ENCODE measurements around the gene CLDND2.
"Not testable (repeated sequence)": the region's sequence is repeated elsewhere in the genome, so short reads cannot be mapped to it uniquely, and the experiment has no call there.

CLDND2 gene

DNA sequence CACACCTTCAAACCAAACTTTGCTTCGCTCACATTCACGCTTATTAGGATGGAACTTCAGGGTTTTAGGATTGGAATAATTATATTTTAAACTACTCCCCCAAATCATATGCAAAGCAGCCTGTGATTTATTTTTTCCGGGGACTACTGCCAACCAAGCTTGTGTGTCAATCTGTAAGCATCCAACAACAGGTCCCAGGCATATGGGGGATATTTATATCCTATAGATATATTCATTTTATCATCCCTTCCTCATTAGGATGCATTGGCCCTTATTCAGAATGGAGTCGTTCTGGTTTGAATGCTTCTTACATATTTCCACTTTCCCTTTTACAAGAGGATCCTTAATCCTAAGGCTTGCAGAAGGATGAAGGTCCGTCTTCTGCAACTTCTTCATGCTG, 30.4 kb upstream of the CLDND2 start:
- FAIRE-seq (no peak), DNase-seq (ENCODE audit: insufficient read length, low spot score) (no peak)
- no peak for TF ChIP-seq POLR2A (IDR thresholded peaks at IDR 0.05; ENCODE audit: low read depth, low read length)
- TF ChIP-seq POLR2AphosphoS5 (IDR thresholded peaks at IDR 0.05; ENCODE audit: low read depth, low read length), result no peak
- TF ChIP-seq POU2F2 (IDR thresholded peaks at IDR 0.05; ENCODE audit: low read depth, low read length), result no peak
- TF ChIP-seq PAX5 (IDR thresholded peaks at IDR 0.05; ENCODE audit: insufficient read depth, low read length, severe bottlenecking), result no peak
- TF ChIP-seq SPI1 (IDR thresholded peaks at IDR 0.05; ENCODE audit: low read depth, low read length), result no peak
- no peak for TF ChIP-seq TAF1 (IDR thresholded peaks at IDR 0.05; ENCODE audit: low read depth, low read length)

GRCh38 chr19:51398096-51398704, 29.4 kb upstream of the CLDND2 start:
- FAIRE-seq (peak; percentile 77), DNase-seq (ENCODE audit: insufficient read length, low spot score) (no peak)
- TF ChIP-seq PAX5 (IDR thresholded peaks at IDR 0.05; ENCODE audit: insufficient read depth, low read length, severe bottlenecking), result no peak
- no peak for TF ChIP-seq TAF1 (IDR thresholded peaks at IDR 0.05; ENCODE audit: low read depth, low read length)
- TF ChIP-seq SPI1 (IDR thresholded peaks at IDR 0.05; ENCODE audit: low read depth, low read length), result no peak
- TF ChIP-seq POLR2A (IDR thresholded peaks at IDR 0.05; ENCODE audit: low read depth, low read length), result no peak
- TF ChIP-seq POLR2AphosphoS5 (IDR thresholded peaks at IDR 0.05; ENCODE audit: low read depth, low read length), result no peak

DNA sequence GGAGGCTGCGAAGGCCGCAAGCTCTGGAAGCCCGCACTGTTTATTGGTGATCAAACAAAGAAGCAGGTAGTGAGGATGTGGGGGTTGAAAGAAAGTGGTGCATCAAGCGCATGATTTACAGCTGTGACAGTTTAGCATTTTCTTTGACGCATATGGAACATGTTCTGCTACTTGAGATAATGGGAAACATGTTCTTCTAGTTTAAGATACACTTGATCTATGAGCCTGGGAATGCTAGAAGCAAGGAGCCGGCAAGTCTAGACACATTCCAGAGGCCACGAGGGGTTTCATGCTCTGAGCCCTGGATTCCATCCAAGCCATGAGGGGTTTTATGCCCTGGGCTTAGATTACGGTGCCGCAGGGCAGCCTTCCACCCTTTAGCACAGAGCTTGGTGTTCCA, 28.6 kb upstream of the CLDND2 start:
- FAIRE-seq, result not testable (repeated sequence)

GRCh38 chr19:51396175-51396574, 27.4 kb upstream of the CLDND2 start:
- FAIRE-seq (no peak), DNase-seq (ENCODE audit: insufficient read length, low spot score) (no peak)
- TF ChIP-seq POLR2AphosphoS5 (IDR thresholded peaks at IDR 0.05; ENCODE audit: low read depth, low read length) (no peak), TAF1 (IDR thresholded peaks at IDR 0.05; ENCODE audit: low read depth, low read length) (no peak), PAX5 (IDR thresholded peaks at IDR 0.05; ENCODE audit: insufficient read depth, low read length, severe bottlenecking) (no peak), POU2F2 (IDR thresholded peaks at IDR 0.05; ENCODE audit: low read depth, low read length) (no peak), SPI1 (IDR thresholded peaks at IDR 0.05; ENCODE audit: low read depth, low read length) (no peak)

More for the DNA sequence above, 28.6 kb upstream of the CLDND2 start:
- not testable (repeated sequence) for DNase-seq (ENCODE audit: insufficient read length, low spot score)

DNA sequence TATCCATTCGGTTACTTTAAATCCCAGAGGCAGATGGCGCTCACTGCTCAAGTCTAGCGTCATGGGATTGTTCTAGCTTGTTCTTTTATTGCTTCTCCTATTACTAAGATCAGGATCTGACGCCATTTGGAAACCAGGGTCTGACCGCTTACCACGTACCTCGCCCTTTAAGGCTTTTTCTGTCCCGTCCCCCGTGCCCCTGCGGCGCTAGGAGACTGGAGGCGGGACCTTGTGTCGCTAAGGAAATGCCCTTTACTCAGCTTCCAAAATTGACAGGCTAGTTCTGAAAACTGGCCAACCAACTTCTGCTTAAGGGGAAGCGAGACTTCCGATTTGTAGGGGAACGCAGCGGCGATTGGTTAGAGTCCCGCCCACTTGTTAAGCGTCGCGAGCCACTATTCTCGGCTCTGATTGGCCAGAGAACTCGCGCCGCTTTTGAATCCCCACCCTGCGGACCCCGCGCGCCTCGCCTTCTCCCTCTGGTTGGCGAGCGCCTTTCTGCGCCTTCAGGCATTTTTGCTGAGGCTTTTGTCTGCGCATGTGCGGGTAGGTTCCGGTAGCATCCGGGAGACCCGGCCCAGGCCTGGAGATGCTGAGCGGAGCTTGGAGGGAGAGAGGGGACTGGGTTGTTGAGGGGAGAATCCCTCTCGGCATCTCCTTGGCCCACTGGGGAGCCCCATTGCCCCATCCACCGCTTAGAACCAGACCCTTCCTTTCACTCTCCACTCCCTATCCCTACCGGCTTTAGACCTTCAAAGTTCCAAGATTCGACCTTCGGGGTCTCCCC, 25.4 kb upstream of the CLDND2 start:
- peak; percentile 72 for TF ChIP-seq POLR2A (IDR thresholded peaks at IDR 0.05; ENCODE audit: low read depth, low read length)
- no peak for TF ChIP-seq POU2F2 (IDR thresholded peaks at IDR 0.05; ENCODE audit: low read depth, low read length)
- TF ChIP-seq TAF1 (IDR thresholded peaks at IDR 0.05; ENCODE audit: low read depth, low read length), result no peak
- TF ChIP-seq POLR2AphosphoS5 (IDR thresholded peaks at IDR 0.05; ENCODE audit: low read depth, low read length), result peak; percentile 67; the same call in 1 of the 2 replicates
- TF ChIP-seq SPI1 (IDR thresholded peaks at IDR 0.05; ENCODE audit: low read depth, low read length), result peak; percentile 49; the same call in 1 of the 2 replicates
- no peak for TF ChIP-seq PAX5 (IDR thresholded peaks at IDR 0.05; ENCODE audit: insufficient read depth, low read length, severe bottlenecking)
- DNase-seq (ENCODE audit: insufficient read length, low spot score) (peak; percentile 80), FAIRE-seq (peak; percentile 93)

- FAIRE-seq (no peak), DNase-seq (ENCODE audit: insufficient read length, low spot score) (no peak)
- no peak for TF ChIP-seq SPI1 (IDR thresholded peaks at IDR 0.05; ENCODE audit: low read depth, low read length)
- TF ChIP-seq POU2F2 (IDR thresholded peaks at IDR 0.05; ENCODE audit: low read depth, low read length), result no peak
Measured at GRCh38 chr19:51392701-51393100, 23.9 kb upstream of the CLDND2 start.

DNA sequence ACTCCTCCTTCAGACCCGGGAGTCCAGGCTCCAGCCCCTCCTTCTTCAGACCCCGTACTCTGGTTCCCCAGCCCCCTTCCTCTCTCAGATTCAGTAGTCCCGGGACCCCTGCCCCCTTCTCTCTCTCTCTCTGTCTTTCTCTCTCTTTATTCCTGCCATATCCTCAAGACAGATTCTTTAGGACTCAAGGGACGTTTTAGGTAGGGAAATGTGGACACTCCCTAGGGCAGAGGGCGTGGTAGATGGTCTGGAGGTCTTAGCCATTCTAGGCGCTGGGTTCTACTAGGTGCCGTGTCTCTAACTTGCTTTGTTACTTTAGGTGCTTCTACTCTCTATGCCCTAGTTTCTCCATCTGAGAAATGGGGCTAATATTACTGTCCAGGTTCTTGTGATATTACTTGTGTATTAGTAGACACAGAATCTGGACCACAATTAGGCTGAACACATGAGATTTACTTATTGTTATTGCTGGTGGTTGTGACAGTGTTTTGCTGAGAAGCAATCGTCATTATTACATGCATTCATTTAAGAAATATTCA, 22.3 kb upstream of the CLDND2 start:
- DNase-seq (ENCODE audit: insufficient read length, low spot score) (no peak), FAIRE-seq (no peak)
- TF ChIP-seq SPI1 (IDR thresholded peaks at IDR 0.05; ENCODE audit: low read depth, low read length), result no peak
- no peak for TF ChIP-seq TAF1 (IDR thresholded peaks at IDR 0.05; ENCODE audit: low read depth, low read length)
- TF ChIP-seq POLR2A (IDR thresholded peaks at IDR 0.05; ENCODE audit: low read depth, low read length), result no peak
- TF ChIP-seq POU2F2 (IDR thresholded peaks at IDR 0.05; ENCODE audit: low read depth, low read length), result no peak
- no peak for TF ChIP-seq POLR2AphosphoS5 (IDR thresholded peaks at IDR 0.05; ENCODE audit: low read depth, low read length)
- TF ChIP-seq PAX5 (IDR thresholded peaks at IDR 0.05; ENCODE audit: insufficient read depth, low read length, severe bottlenecking), result no peak

GRCh38 chr19:51389143-51389542, 20.3 kb upstream of the CLDND2 start:
- FAIRE-seq (no peak), DNase-seq (ENCODE audit: insufficient read length, low spot score) (no peak)
- no peak for TF ChIP-seq POLR2A (IDR thresholded peaks at IDR 0.05; ENCODE audit: low read depth, low read length)
- no peak for TF ChIP-seq TAF1 (IDR thresholded peaks at IDR 0.05; ENCODE audit: low read depth, low read length)
- TF ChIP-seq PAX5 (IDR thresholded peaks at IDR 0.05; ENCODE audit: insufficient read depth, low read length, severe bottlenecking), result no peak
- TF ChIP-seq POU2F2 (IDR thresholded peaks at IDR 0.05; ENCODE audit: low read depth, low read length), result no peak

- DNase-seq (ENCODE audit: insufficient read length, low spot score), result no peak
- FAIRE-seq, result peak; percentile 33
- no peak for TF ChIP-seq SPI1 (IDR thresholded peaks at IDR 0.05; ENCODE audit: low read depth, low read length)
- TF ChIP-seq TAF1 (IDR thresholded peaks at IDR 0.05; ENCODE audit: low read depth, low read length), result no peak
Measured at GRCh38 chr19:51387924-51388389, 19.2 kb upstream of the CLDND2 start, which contains the start of gene LIM2. Gene LIM2 (minus strand): TSS chr19:51387974. CDS start chr19:51387443, 531 bp downstream.

- FAIRE-seq (no peak), DNase-seq (ENCODE audit: insufficient read length, low spot score) (no peak)
- TF ChIP-seq PAX5 (IDR thresholded peaks at IDR 0.05; ENCODE audit: insufficient read depth, low read length, severe bottlenecking) (no peak), POLR2A (IDR thresholded peaks at IDR 0.05; ENCODE audit: low read depth, low read length) (no peak), SPI1 (IDR thresholded peaks at IDR 0.05; ENCODE audit: low read depth, low read length) (no peak), POLR2AphosphoS5 (IDR thresholded peaks at IDR 0.05; ENCODE audit: low read depth, low read length) (no peak), TAF1 (IDR thresholded peaks at IDR 0.05; ENCODE audit: low read depth, low read length) (no peak), POU2F2 (IDR thresholded peaks at IDR 0.05; ENCODE audit: low read depth, low read length) (no peak)
Measured at GRCh38 chr19:51386882-51387520, 18.2 kb upstream of the CLDND2 start.
